GM18502 (cell line): ENCODE measurements around the gene KPNA4.

Experiments
- ATAC-seq: cut with Tn5 transposase; IDR thresholded peaks from one replicate; pipeline ENCODE4 v1.9.1; 2021; ENCODE audit warnings: mild to moderate bottlenecking; ENCODE audit not compliant: unreplicated experiment, poor library complexity

KPNA4 gene

DNA sequence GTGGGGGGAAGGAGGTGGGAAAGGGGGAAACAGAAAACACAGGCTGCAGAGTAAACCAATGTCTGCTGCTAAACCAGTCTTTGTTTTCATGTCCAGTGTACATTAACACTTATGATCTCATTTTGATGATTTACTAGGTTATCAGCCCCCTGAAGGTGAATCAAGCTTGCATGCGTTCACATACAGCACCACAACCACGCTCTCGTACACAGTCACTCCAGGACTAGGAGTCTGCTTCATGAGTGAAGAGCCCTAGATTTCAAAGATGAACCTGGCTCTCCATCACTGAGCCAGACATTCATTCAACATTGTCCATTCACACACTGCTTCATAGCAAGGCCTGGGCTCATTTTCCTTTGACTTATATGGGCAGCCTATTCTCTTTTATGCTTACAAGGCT is 64.0 kb downstream of the KPNA4 start:
- no peak for ATAC-seq

DNA sequence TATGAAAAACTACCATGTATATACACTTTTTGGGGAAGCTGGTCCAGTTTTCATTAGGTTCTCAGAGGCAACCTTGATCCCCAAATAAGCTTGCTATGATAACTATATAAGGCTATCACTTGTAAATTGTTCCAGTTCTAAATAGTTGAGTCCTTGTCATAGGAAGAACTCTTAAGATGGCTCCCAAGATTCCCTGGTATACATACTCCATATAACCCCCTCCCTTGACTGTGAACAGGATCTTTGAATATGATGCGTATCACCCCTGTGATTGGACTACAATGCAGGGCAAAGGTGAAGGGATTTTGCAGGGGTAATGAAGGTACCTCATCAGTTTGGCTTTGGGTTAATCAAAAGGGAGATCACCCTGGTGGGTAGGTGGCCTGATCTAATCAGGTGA is 67.2 kb downstream of the KPNA4 start:
- no peak for ATAC-seq

DNA sequence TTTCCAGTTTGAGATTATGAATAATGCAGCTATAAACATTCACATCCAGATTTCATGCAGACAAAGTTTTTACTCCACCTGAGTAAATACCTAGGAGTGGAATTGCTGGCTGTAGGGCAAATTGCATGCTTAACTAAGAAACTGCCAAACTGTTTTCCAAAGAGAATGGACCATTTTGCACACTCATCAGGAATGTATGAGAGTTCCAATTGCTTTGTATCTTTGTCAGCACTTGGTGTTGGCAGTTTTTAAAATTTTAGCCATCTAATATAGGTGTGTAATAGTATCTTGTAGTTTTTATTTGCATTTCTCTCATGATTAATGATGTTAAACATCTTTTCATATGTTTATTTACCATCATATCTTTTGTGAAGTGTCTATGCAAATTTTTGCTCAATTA is 75.2 kb downstream of the KPNA4 start:
- no peak for ATAC-seq

DNA sequence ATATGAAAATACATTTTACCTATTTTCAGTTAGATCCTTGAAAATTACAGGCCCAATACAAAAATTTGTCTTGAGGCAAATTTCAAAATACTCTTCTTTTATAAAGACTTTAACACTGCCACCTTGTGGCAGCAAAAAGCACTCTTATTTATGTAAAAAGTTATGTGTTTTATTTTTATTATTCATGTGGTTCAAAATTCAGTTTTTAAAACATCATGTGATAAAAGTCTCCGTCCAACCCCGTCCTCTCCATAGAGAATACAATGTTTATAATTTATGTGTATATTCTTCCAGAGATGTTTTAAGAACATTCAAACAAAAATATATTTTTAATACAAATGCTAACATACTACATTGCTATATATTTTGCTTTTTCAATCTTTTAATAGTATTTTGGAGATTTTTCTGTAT is 78.9 kb downstream of the KPNA4 start:
- no peak for ATAC-seq

DNA sequence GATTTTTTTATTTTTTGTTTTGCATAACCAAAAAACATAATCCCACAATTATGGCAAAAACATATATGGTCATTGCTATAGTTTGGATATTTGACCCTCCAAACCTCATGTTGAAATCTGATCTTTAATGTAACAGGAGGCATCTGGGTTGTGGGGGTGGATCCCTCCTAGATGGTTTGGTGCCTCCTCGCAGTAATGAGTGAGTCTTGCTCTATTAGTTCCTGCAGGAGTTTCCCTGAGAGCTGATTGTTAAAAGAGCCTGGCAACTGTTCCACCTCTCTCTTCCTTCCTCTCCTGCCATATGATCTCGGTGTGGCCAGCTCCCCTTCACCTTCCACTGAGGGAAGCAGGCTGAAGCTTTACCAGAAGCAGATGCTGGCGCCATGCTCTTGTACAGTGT is 82.6 kb downstream of the KPNA4 start:
- no peak for ATAC-seq

DNA sequence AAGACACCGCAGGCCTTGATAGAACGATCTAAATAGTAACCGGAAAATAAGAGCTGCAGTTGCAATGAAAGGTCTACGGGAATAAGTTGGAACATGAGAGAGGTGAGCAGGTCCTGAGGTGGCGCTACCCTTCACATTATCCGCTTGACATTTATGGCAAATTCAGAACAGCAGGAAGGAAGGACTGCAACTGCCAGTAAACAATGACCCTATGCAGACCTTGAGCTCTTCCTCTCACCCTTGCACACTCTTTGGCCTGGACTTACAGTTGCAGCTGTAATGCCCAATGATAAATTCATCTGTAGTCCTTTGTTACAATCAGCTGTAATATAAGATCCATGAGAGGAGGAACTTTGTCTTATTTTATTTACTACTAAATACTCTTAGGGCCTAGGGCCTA is 83.5 kb downstream of the KPNA4 start:
- ATAC-seq: no peak

DNA sequence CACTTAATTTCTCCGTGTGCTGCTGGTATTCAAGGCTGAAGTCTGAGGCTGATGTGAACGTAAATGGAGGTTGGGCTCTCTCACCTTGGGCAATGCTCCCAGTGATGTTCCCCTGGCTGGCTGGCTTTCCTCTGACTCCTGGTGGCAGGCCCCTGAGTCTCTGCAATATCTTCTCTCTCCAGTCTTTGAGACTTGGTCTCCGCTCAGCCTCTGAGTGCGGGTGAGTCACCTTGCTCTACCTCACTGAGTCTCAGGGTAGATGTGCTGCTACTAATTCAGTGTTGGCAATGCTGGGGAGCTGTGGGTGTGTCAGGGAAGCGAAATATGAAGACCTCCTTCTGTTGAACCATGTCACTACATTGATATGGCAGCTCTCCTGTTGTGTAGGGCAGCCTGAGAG is 84.4 kb downstream of the KPNA4 start:
- no peak for ATAC-seq

DNA sequence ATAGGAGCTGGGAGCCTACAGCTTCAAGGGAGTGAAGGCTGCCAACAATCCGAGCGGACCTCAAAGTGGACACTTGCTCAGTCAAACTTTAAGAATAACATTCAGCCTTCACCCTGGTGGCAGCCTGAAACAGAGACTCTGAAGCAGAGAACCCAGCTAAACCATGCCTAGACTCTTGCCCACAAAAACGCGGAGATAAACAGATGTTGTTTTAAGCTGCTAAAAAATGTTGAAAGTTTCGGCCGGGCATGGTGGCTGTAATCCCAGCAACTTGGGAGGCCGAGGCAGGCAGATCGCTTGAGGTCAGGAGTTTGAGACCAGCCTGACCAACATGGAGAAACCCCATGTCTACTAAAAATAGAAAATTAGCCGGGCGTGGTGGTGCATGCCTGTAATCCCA is 86.0 kb downstream of the KPNA4 start:
- ATAC-seq: no peak

DNA sequence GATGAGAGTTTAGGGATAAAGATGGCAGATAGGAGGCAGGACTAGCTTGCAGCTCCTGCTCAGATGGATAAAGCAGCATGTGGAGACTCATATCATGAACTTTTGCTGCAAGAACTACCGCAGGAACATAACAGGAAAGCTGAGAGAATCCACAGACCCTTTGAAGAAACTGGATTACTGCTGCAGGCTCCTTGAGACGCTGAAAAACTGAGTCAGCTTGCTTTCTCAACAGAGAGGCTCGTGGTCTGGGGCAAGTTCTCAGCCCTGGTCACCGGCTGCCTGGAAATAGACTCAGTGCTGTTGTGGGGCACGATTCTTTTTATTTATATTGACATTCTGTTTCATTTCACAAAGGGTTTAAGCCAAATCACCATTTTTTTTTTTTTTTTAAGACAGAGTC is 87.0 kb downstream of the KPNA4 start:
- no peak for ATAC-seq

DNA sequence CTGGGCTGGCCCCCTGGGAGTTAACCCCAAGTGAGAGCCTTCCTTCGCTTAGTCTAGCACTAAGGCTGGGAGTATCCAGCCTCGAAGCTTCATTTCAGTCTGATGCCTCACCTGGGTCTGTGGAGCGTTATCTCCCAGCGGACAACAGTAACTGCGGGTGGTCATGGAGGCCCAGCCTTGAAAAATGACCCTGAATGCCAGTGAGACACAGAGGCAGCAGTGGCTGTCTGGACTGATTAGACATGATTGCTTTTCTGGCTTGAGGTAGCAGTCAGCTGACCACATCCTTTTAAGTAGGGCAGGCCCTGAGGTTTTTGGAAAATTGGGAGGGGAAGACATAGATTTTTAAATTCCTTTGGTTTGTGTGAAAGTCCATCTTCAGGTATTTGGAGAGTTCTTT is 87.6 kb downstream of the KPNA4 start:
- ATAC-seq: no peak

DNA sequence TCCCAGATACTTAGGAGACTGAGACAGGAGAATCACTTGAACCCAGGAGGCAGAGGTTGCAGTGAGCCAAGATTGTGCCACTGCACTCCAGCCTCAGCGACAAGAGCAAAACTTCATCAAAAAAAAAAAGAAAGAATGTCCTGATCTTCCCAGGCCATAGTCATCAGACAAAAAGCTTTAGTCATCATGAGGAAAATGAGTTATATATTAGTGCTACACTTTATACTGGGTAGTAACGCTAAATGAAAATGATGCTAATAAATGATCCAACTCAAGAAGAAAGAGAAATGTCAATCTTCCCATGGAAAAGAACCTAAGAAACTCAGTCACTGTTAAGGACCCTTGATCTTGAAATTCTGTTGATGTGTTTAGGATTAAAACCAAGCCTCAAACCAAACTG is 89.5 kb downstream of the KPNA4 start:
- no peak for ATAC-seq

DNA sequence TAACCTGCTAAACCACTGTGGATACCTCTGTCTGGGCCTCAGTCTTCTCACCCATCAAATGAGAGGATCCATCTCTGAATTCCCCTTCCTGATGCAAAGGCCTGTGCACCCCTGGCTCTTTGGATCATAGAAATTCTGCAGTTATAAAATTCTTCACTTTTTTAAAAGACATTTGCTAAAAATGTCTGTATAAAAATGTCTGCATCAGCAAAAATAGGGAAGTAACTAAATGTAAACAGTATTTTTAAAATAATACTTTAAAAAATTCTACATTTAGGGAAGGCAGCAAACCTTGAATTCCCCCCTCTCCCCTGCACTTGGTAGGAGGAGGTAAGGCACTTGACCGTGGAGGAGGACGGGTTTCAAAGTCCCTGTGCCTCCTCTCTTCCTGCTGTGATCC is 90.2 kb downstream of the KPNA4 start:
- no peak for ATAC-seq

DNA sequence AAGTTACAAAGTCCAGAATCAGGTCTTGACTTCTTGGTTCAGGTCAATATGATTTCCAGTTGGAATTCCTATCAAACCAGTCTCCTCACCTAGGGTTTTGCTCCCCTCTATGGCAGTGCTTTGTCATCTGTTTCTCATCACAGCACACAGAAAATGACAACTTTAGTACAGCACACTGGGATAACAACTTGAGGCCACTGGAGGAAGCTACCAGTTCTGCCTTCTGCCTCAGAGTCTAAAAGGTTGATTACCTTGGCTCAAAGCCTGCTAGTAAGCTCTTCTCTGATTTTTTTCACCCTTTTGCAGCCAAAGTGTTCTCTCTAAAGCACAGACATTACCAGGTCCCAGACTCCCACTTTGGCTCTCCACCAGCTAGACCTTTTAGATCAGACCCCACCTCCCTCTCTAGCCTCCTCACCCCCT is 90.9 kb downstream of the KPNA4 start:
- ATAC-seq: no peak

DNA sequence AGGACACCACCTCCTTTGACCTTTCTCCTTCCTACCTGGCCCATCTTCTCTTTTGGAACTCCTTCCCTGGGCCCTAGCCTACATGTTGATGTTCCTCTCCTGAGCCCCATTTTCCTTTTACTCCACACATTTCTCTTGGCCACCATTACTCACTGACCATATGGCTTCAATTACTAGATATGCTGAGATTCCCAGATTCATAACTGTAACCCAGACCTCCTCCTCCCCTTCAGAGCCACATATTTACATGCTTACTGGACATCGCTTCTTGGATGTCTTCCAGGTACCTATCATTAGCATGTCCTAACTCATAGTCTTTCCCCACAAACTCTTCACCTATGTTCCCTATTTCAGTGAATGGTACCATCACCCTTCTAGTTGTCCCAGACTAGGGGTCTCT is 91.4 kb downstream of the KPNA4 start:
- no peak for ATAC-seq

DNA sequence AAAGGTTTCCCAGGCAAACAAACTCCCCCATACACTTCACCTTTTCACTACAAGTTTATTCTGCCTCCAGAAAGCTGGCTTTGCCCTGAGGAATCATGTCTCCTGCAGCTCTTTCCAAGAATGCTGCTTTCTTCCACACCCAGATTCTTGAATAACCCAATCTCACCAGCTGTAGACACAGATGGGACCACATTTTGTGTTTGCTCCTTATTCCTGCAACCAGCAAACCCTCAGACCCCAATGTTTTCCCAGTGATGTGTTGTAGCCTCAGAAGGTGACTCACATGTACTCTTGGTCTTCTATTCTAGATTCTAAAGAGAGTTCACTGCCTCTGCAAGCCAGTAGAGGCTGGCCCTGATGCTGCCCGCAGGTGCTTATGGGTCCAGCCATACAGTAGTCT is 92.2 kb downstream of the KPNA4 start:
- ATAC-seq: no peak

DNA sequence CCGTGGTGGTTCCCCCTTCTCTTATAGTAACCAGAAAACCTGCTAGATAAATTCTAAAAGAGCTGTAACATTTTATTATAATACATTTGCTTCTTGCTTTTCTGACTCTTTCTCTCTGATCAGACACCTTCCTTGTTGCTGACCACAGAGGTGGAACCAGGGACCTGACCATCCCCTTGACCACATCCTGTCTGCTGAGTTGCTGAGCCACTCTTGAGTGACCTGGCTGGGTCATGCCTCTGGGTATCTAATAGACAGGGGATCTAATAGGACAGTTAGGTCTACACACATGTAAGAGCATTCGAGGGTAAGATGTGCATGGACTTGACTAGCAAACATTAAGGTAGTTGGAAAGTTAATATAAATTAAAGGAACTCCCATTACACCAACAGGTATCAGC is 93.0 kb downstream of the KPNA4 start:
- ATAC-seq: peak; percentile 55

DNA sequence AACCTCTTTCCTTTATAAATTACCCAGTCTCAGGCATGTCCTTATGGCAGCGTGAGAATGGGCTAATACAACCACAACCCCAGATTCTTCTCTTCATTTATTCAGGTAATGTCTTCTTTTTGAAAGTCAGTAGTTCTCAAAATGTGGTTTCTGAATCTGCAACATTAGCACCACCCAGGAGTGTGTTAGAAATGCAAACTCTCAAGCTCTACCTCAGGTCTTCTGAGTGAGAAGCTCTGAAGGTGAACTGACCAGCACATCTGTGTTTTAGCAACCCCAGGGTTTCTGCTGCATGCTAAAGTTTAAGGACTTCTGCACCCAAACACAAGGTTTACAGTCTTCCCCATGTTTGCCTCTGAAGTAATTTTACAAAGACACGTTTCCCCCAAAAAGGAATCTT is 93.5 kb downstream of the KPNA4 start:
- no peak for ATAC-seq

DNA sequence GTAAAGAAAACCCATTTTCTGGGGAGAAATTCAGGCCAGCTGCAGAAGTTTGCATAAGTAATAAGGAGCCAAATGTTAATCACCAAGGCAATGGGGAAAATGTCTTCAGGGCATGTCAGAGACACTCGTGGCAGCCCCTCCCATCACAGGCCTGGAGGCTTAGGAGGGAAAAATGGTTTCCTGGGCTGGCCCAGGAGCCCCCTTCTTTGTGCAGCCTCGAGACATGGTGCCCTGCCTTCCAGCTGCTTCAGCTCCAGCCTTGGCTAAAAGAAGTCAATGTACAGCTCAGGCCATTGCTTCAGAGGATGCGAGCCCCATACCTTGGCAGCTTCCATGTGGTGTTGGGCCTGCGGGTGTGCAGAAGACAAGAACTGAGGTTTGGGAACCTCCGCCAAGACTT is 95.2 kb downstream of the KPNA4 start:
- ATAC-seq: no peak

DNA sequence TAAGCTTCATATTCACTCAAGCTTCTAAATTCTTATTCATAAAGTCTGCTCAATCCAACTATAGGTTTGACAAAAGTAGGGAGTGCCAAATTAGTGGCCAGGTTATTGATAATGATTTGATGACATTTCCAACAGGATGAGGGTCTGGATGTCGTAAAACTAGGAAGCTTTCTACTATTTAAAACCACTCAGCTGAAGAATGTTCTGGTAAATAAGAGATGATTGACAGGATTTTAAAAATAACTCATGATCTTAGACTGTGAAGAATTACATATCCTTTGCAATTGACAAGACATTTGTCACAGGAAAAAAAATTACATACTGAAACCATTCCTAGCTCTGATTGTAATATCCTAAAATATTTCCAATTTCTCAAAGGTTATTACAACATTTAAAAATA is 100.4 kb downstream of the KPNA4 start:
- no peak for ATAC-seq

DNA sequence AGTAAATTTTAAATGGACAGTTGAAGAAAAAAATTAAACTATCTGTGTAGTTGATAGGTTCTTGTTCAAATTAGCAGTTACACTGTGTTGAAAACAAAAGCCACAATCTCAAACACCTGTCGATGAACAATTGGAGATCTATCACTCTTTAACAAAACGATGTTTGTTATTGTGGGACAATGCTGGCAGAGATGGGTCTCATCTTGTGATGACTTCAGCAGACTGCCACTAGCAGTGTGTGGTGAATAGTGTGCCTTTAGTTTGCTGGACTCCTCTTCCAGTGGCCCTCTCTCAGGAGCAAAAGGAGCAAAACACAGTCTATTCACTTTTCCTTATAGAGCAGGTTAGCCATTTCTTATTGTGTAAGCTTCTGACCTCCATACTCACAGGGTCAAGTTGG is 101.0 kb downstream of the KPNA4 start:
- no peak for ATAC-seq

DNA sequence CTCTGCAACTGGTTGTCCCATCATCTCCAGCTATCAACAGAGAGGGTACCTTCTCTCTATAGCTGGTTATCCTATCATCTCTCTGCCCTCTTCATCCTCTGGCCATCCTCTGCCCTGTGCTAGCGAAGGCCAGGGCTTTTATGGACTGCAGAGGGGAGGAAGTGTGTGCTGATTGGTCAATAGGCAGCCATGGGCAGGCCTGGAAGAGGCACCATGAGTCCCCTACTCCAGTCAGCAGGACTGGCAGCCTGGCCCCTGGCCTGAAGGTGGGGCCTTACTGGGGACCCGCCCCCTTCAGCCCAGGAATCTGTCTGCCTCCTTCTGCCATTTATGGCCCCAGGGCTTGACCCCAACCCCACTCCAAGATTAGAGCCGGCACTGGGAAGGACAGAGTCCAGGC is 105.3 kb downstream of the KPNA4 start:
- no peak for ATAC-seq

DNA sequence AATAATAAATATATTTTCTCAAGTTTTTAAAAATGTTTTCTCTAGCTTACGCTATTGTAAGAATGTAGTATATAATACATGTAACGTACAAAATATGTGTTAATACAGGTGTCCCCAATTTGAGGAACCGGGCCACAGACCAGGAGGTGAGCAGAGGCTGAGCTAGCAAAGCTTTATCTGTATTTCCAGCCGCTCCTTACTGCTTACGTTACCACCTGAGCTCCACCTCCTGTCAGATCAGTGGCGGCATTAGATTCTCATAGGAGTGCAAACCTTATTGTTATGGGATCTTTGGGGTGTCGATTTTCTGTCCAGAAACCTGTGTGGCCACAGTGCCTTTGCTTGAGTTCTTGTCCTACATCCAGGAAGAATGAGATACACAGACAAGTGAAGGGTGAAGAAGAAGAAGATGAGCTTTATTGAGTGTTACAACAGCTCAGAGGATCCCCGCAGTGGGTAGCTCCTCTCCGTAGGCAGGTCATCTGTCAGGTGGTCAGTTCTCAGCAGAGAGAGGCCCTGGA is 105.9 kb downstream of the KPNA4 start:
- ATAC-seq: no peak

DNA sequence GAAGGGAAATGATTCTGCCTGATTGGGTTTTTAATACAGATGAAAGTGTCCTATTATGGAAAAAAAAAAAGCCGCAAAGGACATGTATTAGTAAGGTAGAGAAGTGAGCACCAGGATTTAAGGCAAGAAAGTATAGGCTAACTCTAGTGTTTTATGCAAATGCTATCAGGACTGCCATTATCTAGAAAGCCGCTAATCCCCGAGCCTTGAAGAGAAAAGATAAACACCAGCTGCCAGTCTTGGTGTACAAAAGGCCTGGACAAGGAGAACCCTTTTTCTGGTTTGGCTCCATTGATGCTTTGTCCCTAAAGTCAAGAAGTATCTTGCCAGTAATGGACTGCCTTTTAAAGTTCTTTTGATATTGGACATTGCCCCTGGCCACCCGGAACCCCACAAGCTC is 107.2 kb downstream of the KPNA4 start:
- ATAC-seq: no peak
